NB4 (cell line): ENCODE data around the gene NFAT5.

Source experiments
- MYC ChIP-seq: IDR thresholded peaks from 2 replicates; pipeline ENCODE4 v1.6.1; 2011; ENCODE audit warnings: low read depth, low read length
- POLR2A ChIP-seq: IDR thresholded peaks from 2 replicates; pipeline ENCODE4 v1.6.1; 2011; ENCODE audit warnings: mild to moderate bottlenecking; ENCODE audit not compliant: insufficient read length; ENCODE audit errors: extremely low read depth
- TF ChIP-seq, protein P1 (sequence below): IDR thresholded peaks from one replicate; pipeline ENCODE4 v1.5.1; 2012; ENCODE audit warnings: low read depth, low read length

DNA sequence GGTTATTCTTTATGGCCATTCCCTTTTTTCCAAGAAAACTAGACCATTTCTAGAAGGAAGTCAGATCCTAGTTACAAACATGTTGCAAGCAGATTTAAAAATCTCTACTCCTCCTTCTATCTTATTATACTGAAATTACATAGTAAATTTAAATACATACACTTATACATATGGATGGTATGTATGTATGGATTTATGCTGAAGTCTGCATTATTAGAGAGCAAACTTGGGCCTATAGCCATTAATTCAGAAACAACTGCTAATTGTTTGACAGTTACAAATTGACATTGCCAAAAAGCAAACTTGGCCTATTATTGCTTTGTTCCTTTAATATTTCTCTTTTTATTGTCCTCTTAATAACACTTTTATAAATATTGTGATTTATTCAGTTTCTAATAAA is 67.1 kb downstream of the NFAT5 start:
- no peak for TF ChIP-seq POLR2A
- TF ChIP-seq, protein P1, sequence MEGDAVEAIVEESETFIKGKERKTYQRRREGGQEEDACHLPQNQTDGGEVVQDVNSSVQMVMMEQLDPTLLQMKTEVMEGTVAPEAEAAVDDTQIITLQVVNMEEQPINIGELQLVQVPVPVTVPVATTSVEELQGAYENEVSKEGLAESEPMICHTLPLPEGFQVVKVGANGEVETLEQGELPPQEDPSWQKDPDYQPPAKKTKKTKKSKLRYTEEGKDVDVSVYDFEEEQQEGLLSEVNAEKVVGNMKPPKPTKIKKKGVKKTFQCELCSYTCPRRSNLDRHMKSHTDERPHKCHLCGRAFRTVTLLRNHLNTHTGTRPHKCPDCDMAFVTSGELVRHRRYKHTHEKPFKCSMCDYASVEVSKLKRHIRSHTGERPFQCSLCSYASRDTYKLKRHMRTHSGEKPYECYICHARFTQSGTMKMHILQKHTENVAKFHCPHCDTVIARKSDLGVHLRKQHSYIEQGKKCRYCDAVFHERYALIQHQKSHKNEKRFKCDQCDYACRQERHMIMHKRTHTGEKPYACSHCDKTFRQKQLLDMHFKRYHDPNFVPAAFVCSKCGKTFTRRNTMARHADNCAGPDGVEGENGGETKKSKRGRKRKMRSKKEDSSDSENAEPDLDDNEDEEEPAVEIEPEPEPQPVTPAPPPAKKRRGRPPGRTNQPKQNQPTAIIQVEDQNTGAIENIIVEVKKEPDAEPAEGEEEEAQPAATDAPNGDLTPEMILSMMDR, result no peak
- no peak for TF ChIP-seq MYC
